Bladder microvascular endothelial cell (primary cell): ENCODE data around the gene CCDC117. TPM values are rescaled to one million over a fixed set of nuclear protein-coding genes. Genes with fewer than 3 reads are reported as not detected.

Source experiments
- total RNA-seq: library from RNA; depleted of rRNA; stranded (reverse); fragments of >200 nt; gene quantifications from 2 replicates; pipeline ENCODE4 v1.2.3, GENCODE V29; 2014

The CCDC117 gene
- total RNA-seq, result 10.4 and 23.7 TPM in 2 replicates

GRCh38 chr22:28772633-28773460 is at the start of gene CCDC117:
Gene CCDC117, plus strand, starts transcription at chr22:28772695. Its CDS starts 155 bp downstream, at chr22:28772850.

GRCh38 chr22:28741785-28742561 is 30.5 kb upstream of the CCDC117 start, which contains the start of the genes CHEK2 and HSCB:
Gene CHEK2, minus strand, starts transcription at chr22:28741820. Its CDS starts 7,099 bp downstream, at chr22:28734721.
Gene HSCB, plus strand, starts transcription at chr22:28742039. Its CDS starts 57 bp downstream, at chr22:28742096.

GRCh38 chr22:28800308-28801041 is 28.0 kb downstream of the CCDC117 start, which contains the start of gene XBP1:
Gene XBP1, minus strand, starts transcription at chr22:28800569.

Other genes with a start within 250 kb of the CCDC117 start
- 9.7 and 22.2 TPM in 2 replicates for gene TTC28, start 92.9 kb upstream of the CCDC117 start, total RNA-seq
- gene CHEK2, start 30.9 kb upstream of the CCDC117 start, total RNA-seq, result 11.0 and 12.8 TPM in 2 replicates
- gene HSCB, start 30.7 kb upstream of the CCDC117 start, total RNA-seq, result 8.7 and 11.3 TPM in 2 replicates
- 77.9 and 92.9 TPM in 2 replicates for gene XBP1, start 27.9 kb downstream of the CCDC117 start, total RNA-seq
- gene ZNRF3, start 110.9 kb downstream of the CCDC117 start, total RNA-seq, result 1.6 and 2.8 TPM in 2 replicates